HG02938 (cell line): ENCODE measurements around the gene TNFAIP2.

ENCODE experiments used
- ATAC-seq: cut with Tn5 transposase; IDR thresholded peaks from one replicate; pipeline ENCODE4 v1.9.1; 2021; ENCODE audit warnings: mild to moderate bottlenecking, moderate library complexity; ENCODE audit not compliant: unreplicated experiment

The TNFAIP2 gene

GRCh38 chr14:103178521-103178920 lies 55.3 kb downstream of the TNFAIP2 start:
- no peak for ATAC-seq

GRCh38 chr14:103179094-103179493 lies 55.8 kb downstream of the TNFAIP2 start:
- no peak for ATAC-seq

DNA sequence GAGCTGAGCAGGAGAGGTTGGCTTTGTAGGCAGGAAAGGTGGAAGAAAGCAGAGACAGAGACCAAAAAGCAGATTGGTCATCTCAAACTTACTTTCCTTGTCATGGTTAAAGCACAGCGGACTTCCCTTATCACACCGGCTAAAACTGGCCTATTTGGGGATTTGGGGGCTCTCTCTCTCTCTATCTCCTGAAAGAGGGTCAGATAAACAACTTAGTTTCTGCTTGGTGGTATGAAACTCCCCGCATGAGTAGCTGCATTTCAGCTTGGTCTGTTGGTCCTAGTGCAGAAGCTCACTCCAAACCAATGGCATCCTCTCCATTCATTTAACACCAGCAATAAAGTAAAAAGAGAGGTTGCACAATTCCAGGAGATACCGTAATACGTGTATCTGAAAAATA lies 57.1 kb downstream of the TNFAIP2 start:
- ATAC-seq = no peak

DNA sequence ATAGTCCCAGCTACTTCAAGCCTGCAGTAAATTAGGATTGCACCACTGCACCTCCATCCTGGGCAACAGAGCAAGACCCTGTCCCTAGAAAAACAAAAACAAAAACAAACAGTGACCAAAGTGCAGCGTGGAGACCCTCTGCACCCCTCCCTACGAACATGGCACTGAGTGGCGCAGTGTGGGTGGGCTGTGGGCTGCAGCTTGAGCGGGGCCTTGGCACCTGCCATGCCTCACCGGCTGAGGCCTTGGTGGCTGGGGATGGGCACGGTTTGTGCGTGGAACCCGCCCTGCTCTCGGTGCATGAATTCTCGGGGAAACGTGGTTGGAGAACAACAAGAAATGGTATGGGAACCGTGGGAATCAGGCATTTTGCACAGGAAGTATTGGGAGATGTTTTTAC lies 60.8 kb downstream of the TNFAIP2 start:
- ATAC-seq = no peak

- ATAC-seq = no peak
Observed at GRCh38 chr14:103185051-103186029, 62.1 kb downstream of the TNFAIP2 start.

- no peak for ATAC-seq
Observed at GRCh38 chr14:103186241-103186822, 63.1 kb downstream of the TNFAIP2 start.
